GM18505 (cell line): ENCODE measurements around the gene KMT5C.

Source experiments
- ATAC-seq: cut with Tn5 transposase; IDR thresholded peaks from one replicate; pipeline ENCODE4 v1.9.1; 2021; ENCODE audit not compliant: unreplicated experiment
- POLR2A ChIP-seq: IDR thresholded peaks from 4 replicates; pipeline ENCODE4 v1.6.1; 2011; ENCODE audit warnings: borderline replicate concordance; ENCODE audit not compliant: insufficient read depth, insufficient read length; ENCODE audit errors: extremely low read depth

Gene KMT5C

DNA sequence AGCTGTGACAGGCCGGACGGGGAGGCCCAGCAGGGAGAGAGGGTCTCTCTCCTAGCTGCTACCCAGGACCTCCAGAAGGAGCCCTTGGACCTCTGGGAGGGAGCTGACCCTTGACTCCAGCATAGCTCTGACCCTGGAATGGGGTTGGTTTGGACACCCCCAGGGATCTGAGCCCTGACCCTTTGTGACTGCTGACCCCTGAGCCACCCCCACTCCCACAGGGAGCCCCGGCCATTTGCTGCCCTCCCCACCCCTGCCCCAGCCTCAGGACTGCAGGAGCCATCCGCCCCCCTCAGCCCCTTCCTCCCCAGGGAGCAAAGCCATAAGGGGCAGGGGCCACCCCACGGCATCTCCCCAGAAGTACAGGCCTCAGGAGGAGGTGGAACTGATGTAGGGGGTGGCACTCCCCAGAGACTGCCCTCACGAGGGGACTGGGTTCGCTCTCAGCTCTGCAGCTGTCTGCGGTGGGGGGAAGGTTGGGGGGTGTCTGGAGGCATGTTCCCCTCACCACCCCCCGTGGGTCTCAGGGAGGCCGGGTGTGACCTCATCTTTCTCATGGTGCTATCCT, 7.8 kb downstream of the KMT5C start:
- TF ChIP-seq POLR2A, result no peak
- no peak for ATAC-seq

DNA sequence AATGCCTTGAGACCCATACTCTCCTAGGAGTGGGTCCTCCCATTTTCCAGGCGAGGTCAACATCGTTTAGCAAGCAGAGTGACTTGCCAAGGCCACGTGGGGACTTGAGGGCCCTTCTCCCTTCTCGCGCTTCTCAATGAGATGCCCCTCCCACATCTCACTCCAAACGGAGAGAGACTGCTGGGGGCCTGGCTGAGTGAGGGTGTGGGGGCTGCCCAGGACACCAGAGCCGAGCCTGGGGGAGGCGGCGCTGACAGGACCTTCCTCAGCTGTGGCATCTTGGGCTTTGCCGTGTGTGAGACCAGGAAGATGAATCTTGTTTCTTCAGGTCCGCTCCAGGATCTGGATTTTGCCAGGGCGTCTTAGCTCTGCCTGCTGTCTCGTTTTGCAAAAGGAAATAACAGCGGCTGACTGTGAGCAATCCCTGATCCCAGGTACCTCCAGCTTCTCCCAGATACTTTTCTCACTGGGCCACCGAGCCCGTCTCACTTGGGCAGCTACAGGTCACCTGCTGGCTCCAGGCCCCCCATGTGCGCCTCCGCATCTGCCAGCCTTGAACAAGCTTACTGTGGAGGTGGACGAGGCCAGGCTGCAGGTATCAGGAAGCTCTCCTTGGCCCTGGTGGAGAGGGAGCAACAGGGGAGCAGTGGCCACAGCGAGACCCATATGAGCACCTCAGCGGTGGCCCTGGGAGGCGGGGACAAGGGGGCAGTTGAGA, 8.8 kb downstream of the KMT5C start:
- no peak for ATAC-seq
- TF ChIP-seq POLR2A, result no peak

DNA sequence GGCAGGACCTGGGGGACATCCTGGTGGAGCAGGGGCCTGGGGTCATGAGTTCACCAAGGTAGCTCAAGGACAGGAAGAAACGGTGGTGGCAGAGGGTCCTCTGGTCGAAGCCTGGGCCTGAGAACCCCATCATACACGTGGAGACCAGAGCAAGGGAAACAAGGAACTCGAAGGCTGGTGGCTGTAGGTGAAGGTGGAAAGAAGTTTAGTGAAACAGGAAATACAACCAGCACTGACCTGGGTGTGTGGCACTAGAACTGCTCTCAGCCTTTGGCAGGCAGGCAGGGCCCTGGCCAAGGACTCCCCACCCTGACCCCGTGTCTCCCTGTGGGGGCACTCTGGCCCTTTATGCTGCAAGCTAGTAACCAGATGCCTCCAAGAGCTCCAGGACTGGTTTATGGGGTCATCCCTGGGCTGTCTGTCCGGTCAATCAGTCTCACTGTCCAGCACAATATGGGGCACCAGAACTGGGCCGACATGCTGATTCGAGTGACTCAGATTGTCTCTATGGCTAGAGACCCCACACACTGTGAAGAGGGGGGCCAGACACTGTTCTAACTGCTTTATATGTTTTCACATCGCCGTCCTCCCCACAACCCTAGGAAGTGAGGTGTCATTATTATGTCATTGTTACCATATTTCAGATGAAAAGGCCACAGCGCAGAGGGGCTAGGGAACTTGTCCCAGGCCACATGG, 11.1 kb downstream of the KMT5C start:
- no peak for TF ChIP-seq POLR2A

DNA sequence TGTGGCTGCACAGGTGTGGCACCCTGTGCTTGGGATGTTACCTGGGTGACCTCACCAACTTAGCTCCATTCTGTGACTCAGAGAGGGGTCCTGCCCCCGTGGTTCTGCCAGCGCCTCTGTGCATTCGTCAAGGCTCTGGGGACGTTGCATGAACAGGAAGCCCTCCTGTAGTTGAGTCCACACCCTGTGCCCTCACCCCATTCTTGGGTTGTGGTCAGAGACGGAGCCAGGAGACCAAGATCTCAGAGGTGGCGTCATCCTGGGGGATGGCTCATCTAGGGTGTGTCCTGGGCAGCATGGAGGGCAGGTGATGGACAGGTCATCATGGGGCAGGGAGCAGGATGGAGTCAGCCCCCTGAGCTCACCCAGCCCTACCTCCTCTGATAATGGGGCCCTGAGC, 12.4 kb downstream of the KMT5C start:
- TF ChIP-seq POLR2A, result no peak
- no peak for ATAC-seq

More for the DNA sequence above, 11.1 kb downstream of the KMT5C start:
- ATAC-seq, result no peak

DNA sequence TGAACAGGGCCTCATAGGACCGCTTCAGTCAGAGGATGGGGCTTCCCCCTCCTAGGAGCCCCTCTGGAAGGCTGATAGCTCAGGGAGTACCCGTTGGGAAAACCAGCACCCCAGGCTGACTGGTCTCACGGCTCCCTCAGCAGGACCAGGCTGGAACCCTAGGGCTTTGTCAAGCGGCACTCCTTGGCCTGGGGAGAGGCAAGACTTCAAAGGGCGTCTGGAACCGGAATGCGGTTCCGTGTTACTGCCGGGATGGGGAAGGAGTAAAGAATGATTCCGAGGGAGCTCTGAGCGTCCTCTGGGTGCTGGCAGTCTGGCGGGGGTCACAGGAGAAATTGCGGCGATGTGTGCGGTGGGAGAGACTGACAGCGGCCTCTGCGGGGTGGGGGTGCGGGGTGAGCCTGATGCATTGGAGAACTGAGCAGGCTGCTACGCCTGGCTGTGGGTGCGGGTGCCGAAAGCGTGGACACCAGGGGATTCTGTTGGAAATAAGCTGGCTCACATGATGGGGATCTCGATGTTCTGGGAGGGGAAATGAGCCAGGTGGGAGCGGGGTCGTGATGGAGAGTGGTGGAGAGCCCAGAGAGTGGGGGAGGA, 13.0 kb downstream of the KMT5C start:
- TF ChIP-seq POLR2A, result no peak
- no peak for ATAC-seq

DNA sequence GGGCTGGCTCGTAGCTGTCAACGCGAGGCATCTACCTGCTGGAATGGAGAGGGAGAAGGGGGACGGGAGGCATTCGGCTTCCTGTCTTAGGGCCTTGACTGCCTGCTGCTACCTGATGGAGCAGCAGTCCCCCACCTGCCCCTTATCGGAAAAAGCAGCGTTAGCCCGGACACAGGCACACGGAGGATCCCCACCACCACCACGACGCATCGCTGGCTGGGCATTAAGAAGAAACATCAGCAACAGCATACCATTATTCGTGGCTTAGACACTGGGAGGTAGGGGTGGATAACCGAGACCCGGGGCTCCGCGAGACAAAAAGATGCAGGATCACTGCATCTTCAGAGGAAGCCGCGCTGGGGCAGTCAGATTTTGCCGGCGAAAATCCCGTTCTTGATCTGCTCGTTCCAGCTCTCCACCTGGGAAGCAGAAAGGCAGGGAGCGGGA, 13.7 kb downstream of the KMT5C start:
- TF ChIP-seq POLR2A, result no peak
- ATAC-seq, result no peak

DNA sequence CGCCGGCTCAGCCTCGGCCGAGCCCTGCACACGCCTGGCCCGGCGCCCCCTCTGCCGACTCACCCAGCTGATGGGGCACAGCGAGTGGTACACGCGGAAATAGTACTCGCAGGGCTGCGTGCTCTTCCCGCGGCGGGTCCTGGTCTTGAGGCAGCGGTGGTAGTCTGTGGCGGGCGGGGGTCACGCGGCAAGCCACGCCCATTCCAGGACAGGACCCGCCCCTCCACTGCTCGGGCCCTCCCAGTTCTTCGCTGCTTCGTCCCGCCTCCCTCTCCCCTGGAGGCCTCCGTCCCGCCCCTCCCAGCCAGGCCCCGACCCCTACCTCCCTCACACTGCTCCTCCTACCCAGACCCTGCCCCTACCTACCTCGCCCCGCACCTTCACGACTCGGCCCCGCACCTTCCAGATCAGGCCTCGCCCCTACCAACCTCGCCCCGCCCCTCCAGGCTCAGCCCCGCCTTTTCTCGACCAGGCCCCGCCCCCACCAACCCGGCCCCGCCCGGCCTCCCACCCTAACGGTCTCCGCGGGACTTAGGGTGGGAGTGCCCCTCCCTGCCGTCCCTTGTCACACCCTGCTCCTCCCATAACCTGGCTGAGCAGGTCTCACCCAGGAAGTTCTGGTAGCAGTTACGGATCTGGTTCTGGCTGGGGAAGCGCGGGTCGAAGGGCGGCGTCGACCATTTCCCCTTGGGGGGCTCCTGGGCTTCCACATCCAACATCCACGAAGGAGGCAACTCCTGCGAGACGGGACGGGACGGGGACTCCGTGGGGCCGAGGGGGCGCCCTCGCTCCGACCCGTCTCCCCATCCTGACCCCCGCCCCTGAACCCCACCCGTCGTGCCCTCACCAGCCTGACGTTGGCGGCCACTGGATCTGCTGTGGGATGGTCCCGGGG, 14.4 kb downstream of the KMT5C start:
- TF ChIP-seq POLR2A, result no peak
- ATAC-seq, result no peak

DNA sequence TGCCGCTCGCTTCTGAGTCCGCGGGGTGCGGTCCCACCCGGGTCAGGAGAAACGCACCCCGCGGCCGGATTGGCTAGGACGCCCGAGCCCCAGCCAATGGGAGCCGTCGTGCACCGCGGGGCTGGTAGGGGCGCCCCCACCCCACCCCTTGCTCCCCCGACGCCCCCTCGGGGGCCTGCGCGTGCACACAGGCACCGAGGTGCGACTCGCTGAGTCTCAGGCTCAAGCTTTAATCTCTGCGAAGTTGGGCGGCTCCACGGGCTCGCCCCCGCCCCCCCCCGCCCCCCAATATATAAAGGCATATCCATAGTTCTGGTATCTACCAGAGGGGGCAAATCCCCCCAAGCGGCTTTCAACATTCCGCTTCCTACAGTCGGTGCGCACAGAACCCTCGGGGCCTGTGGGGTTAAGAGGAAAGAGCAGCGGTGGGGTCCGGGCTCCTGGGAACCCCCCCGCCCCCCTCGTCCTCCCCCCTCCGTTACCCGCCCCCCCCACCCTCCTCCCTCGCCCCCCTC, 15.1 kb downstream of the KMT5C start, which contains the start of gene COX6B2:
TSS of gene COX6B2 (minus strand) at position 22 of the 515 bp plus-strand sequence. CDS start 198 bp downstream, outside the sequence.
- no peak for TF ChIP-seq POLR2A
- ATAC-seq, result no peak

DNA sequence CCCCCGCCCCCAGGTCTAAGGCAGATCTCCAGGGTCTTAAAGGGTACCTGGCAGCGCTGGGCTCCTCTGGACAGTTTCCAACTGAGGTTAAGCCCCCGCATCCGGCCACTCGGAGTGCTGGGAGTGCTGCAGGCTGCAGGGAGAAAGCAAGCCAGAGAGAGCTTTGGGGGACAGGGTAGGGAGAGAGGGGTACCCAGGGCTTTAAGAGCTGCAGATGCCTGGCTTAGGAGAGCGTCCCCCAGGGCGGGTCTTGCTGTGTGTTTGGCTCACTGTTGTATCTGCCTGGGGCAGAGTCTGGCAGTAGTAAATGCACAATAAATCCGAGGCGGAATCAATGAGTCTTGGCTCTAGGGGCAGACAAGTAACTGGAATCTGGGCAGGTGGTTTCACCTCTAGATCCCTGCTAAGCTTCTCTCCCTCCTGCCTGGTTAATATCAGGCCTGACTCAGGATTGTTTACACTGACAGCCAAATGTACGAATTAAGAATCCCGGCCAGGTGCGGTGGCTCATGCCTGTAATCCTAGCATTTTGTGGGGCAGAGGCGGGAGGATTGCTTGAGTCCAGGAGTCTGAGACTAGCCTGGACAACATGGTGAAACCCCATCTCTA, 15.6 kb downstream of the KMT5C start:
- TF ChIP-seq POLR2A, result no peak
- no peak for ATAC-seq

DNA sequence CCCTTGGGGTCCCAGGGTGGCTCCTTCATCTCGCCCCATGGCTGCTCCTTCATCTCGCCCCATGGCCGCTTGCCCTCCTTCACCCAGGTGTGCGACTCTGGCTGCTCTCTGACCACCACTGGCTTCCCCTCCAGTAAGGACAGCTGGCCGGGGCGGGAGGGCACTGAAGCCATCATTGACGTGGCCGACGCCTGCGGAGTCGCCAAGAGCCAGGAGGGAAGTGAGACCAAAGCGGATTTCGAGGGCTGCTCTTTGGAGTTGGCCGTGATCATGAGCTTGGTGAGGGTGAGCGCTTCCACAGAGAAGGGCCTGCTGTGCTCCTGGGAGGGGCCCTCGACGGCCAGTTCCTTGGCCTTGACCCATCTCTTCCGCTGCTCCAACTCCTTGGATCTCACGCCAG, 18.8 kb downstream of the KMT5C start:
- no peak for TF ChIP-seq POLR2A
- no peak for ATAC-seq

DNA sequence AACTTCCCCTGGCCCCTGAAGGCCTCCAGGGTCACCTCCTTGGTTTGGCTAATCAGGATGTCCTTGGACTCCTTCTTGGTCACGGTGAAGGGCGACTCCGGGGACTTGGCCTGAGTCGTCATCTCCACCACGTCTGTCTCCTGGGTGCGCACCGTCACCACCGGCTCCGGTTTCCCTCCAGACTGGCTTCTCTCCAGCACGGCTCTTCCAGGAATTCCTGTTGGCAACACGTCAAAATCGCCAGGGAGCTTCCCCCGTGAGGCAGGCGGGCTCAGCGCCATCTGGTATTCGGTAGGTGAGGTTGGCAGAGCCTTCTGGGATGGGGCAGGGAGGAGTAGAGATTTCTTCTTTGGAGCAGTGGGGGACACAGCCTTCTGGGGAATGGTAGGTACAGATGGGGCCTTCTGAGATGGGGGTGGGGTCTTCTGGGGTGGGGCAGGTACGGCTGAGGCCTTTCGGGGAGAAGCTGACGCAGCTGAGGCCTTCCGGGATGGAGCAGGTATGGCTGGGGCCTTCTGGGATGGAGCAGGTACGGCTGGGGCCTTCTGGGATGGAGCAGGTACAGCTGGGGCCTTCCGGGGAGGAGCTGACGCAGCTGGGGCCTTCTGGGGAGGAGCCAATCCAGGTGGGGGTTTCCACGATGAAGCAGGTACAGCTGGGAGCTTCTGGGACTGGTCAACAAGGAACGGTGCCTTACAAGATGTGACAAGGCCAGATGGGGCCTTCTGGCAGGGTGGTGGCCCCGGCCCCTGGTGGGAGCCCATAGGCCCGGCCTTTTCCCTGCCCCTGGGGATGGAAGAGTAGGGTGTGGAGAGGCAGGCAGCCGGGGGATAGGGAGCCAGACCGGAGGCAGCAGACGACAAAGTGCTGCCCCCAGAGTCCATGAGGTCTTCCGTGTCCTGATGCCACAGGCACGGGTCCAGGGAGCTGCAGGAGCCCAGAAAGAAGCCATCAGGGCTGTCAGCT, 19.6 kb downstream of the KMT5C start:
- no peak for ATAC-seq
- TF ChIP-seq POLR2A, result no peak

DNA sequence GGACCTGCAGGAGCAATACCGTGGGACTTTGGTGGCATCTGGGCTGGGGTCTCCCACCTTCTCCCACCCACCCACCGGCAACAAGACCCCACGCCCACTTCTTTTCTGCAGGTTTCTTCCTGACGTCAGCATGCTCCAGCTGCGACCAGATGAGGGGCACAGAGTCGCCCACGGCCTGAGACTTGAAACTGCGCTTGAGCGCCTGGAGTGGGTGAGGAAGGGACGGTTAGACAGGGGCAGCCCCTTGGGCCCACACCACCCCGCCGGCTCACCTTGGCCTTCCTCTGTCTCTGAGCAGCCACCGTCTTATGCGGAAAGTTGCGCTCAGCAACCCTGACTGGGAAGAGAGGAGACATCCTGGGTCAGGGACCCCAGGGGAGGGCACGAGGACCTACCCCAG, 21.2 kb downstream of the KMT5C start:
- TF ChIP-seq POLR2A, result no peak
- no peak for ATAC-seq
